SK-N-SH (cell line): ENCODE data around the gene RNF167. TPM values are rescaled to one million over a fixed set of nuclear protein-coding genes. Genes with fewer than 3 reads are reported as not detected.
"Not testable (repeated sequence)": the region's sequence is repeated elsewhere in the genome, so short reads cannot be mapped to it uniquely, and the experiment has no call there.

Experiments used
- CTCF ChIA-PET: fragments of 300-600, 350-600 bp; formaldehyde crosslinking; extraction: SDS; loops from one replicate; lab custom pipeline; 2021; lab: Yijun Ruan, JAX
- POLR2A ChIA-PET: fragments of 350-600 bp; sonication (Branson Sonifier 250); formaldehyde crosslinking; extraction: SDS; loops from one replicate; lab custom pipeline; 2020; ENCODE audit warnings: antibody characterized with exemption, inconsistent platforms; lab: Yijun Ruan, JAX
- DNase-seq: peaks from one replicate; pipeline ENCODE4 v3.0.0; 2012
- H2AFZ ChIP-seq: fragments of 200-600 bp; sonication (generic); 2 replicates; pipeline ENCODE4 v1.8.1; 2016; ENCODE audit warnings: antibody characterized with exemption, mild to moderate bottlenecking, low read depth
- H3F3A ChIP-seq: fragments of 200-600 bp; sonication (generic); replicated peaks from 2 replicates; pipeline ENCODE3; 2016; ENCODE audit warnings: antibody characterized with exemption, mild to moderate bottlenecking; ENCODE audit not compliant: insufficient read depth
- H3K27ac ChIP-seq, 2 experiments: fragments of 200-500 bp in 1 of 2; fragments of 200-600 bp in 1 of 2; sonication (Bioruptor generic) in 1 of 2; sonication (generic), shearing (Covaris generic) in 1 of 2; 2 replicates each; pipeline versions ENCODE4 v1.5.1 to v1.6.1; 2014 to 2016; ENCODE audit warnings: low read depth in 2 of 2, inconsistent platforms in 1 of 2, low read length in 1 of 2, mild to moderate bottlenecking in 1 of 2, mixed read lengths in 1 of 2
- H3K27me3 ChIP-seq: fragments of 200-600 bp; sonication (generic), shearing (Covaris generic); 2 replicates; pipeline ENCODE4 v1.6.1; 2016; ENCODE audit warnings: mixed run types; ENCODE audit not compliant: insufficient read depth
- H3K36me3 ChIP-seq, 2 experiments: fragments of 200-500 bp in 1 of 2; fragments of 200-600 bp in 1 of 2; sonication (Bioruptor generic) in 1 of 2; sonication (generic) in 1 of 2; replicated peaks in 1 of 2; 2 replicates each; pipeline versions ENCODE3 to v1.5.1; 2014 to 2016; ENCODE audit warnings: low read length in 1 of 2, mild to moderate bottlenecking in 1 of 2; ENCODE audit not compliant: insufficient read depth in 2 of 2, control insufficient read depth in 1 of 2
- H3K4me1 ChIP-seq, 2 experiments: fragments of 200-500 bp in 1 of 2; fragments of 200-600 bp in 1 of 2; sonication (Bioruptor generic) in 1 of 2; sonication (generic), shearing (Covaris generic) in 1 of 2; 2 replicates each; pipeline versions ENCODE4 v1.5.1 to v1.6.1; 2014 to 2016; ENCODE audit warnings: low read depth in 1 of 2, low read length in 1 of 2, mixed run types in 1 of 2; ENCODE audit not compliant: insufficient read depth in 2 of 2, control insufficient read depth in 1 of 2
- H3K4me2 ChIP-seq: fragments of 200-600 bp; sonication (generic), shearing (Covaris generic); 2 replicates; pipeline ENCODE4 v1.6.1; 2017; ENCODE audit warnings: mixed run types
- H3K4me3 ChIP-seq, 2 experiments: fragments of 200-500 bp in 1 of 2; fragments of 200-600 bp in 1 of 2; sonication (Bioruptor generic) in 1 of 2; sonication (generic), shearing (Covaris generic) in 1 of 2; 2 replicates each; pipeline versions ENCODE4 v1.5.1 to v1.8.1; 2014 to 2016; ENCODE audit warnings: low read depth in 2 of 2, inconsistent platforms in 1 of 2, low read length in 1 of 2, mild to moderate bottlenecking in 1 of 2, mixed read lengths in 1 of 2, moderate library complexity in 1 of 2
- H3K79me2 ChIP-seq: fragments of 200-600 bp; sonication (generic); 2 replicates; pipeline ENCODE4 v1.8.1; 2017; ENCODE audit warnings: mild to moderate bottlenecking; ENCODE audit not compliant: insufficient read depth
- H3K9ac ChIP-seq: fragments of 200-600 bp; sonication (generic); 2 replicates; pipeline ENCODE4 v1.6.1; 2017; ENCODE audit warnings: mixed run types
- H3K9me2 ChIP-seq: fragments of 200-600 bp; sonication (generic); 2 replicates; pipeline ENCODE4 v1.6.1; 2017; ENCODE audit warnings: mixed run types
- H3K9me3 ChIP-seq: fragments of 200-600 bp; sonication (generic); 2 replicates; pipeline ENCODE4 v1.6.1; 2017; ENCODE audit warnings: mixed run types, mild to moderate bottlenecking, moderate library complexity
- H4K20me1 ChIP-seq: fragments of 200-600 bp; sonication (generic); 2 replicates; pipeline ENCODE4 v1.6.1; 2017; ENCODE audit warnings: mild to moderate bottlenecking, mixed run types; ENCODE audit not compliant: insufficient read depth
- CTCF ChIP-seq: fragments of 200-600 bp; sonication (generic); IDR thresholded peaks from 2 replicates; pipeline ENCODE4 v1.6.1; 2017; ENCODE audit warnings: antibody characterized with exemption, mild to moderate bottlenecking, moderate library complexity
- FOXJ3 ChIP-seq: sonication (generic); formaldehyde crosslinking; IDR thresholded peaks from 2 replicates; pipeline ENCODE4 v1.5.1; 2020; ENCODE audit warnings: mild to moderate bottlenecking, missing genetic modification reagents
- GABPA ChIP-seq: IDR thresholded peaks from 2 replicates; pipeline ENCODE4 v1.4.0; 2012; ENCODE audit warnings: low read depth, mild to moderate bottlenecking
- IRF3 ChIP-seq: fragments of 150-350 bp; IDR thresholded peaks from 2 replicates; pipeline ENCODE4 v1.6.1; 2016; ENCODE audit warnings: mild to moderate bottlenecking, low read depth, low read length
- MEF2A ChIP-seq: IDR thresholded peaks from 2 replicates; pipeline ENCODE4 v1.4.0; 2012; ENCODE audit warnings: low read depth, borderline replicate concordance
- MXI1 ChIP-seq: IDR thresholded peaks from 2 replicates; pipeline ENCODE4 v1.6.1; 2012; ENCODE audit warnings: mild to moderate bottlenecking, low read depth, low read length, improper control_type of control experiment
- NRF1 ChIP-seq: IDR thresholded peaks from 2 replicates; pipeline ENCODE4 v1.6.1; 2012; ENCODE audit warnings: low read depth, mild to moderate bottlenecking, low read length
- PBX3 ChIP-seq: IDR thresholded peaks from 2 replicates; pipeline ENCODE4; 2012
- POLR2AphosphoS5 ChIP-seq: IDR thresholded peaks from 2 replicates; pipeline ENCODE4 v1.6.1; 2012; ENCODE audit warnings: low read depth, low read length
- RAD21 ChIP-seq: IDR thresholded peaks from 2 replicates; pipeline ENCODE4 v1.6.1; 2012; ENCODE audit warnings: mild to moderate bottlenecking, low read length
- SIN3A ChIP-seq: IDR thresholded peaks from 2 replicates; pipeline ENCODE4 v1.6.1; 2012; ENCODE audit warnings: low read depth, mild to moderate bottlenecking, low read length, moderate library complexity, borderline replicate concordance
- SMC3 ChIP-seq: IDR thresholded peaks from 2 replicates; pipeline ENCODE4 v1.6.1; 2012; ENCODE audit warnings: low read depth, low read length, improper control_type of control experiment
- TEAD4 ChIP-seq: IDR thresholded peaks from 2 replicates; pipeline ENCODE4 v1.4.0; 2012; ENCODE audit warnings: mild to moderate bottlenecking, borderline replicate concordance; ENCODE audit not compliant: insufficient read depth
- WGBS: methylation state at CpG from one replicate; pipeline ENCODE4 v1.1.6; 2017; ENCODE audit warnings: low lambda C conversion rate; 5-methylcytosine and 5-hydroxymethylcytosine counted together
- polyA plus RNA-seq, 3 experiments: library from polyadenylated mRNA; depleted of rRNA; stranded (reverse); fragments of >200 nt; gene quantifications; 2 replicates each; pipeline ENCODE4 v1.2.3, GENCODE V29; 2012

Gene RNF167
- polyA plus RNA-seq, 1 of the 3 experiments (the other 2 are of a cell fraction) = 115 TPM

- DNase-seq = peak; percentile 8
- POLR2A ChIA-PET = no interaction called here
- H3K4me2 ChIP-seq = no peak overlapping the region
- CTCF ChIA-PET = interaction anchor here (0.9 to 6.5 kb wide), 11 partner anchors 13 to 200 kb away, joined by 3 to 47 read pairs (median 4); partner anchors contain the start of genes GLTPD2, MED11 and VMO1
- H3K79me2 ChIP-seq = no peaks in the 10 kb centered on the region
- H3K4me3 ChIP-seq = no peak overlapping the region
- no peaks in the 10 kb centered on the region for H3F3A ChIP-seq
- TF ChIP-seq SIN3A = no peak
- TF ChIP-seq PBX3 = no peak
- TF ChIP-seq FOXJ3 (CRISPR knock-in tag) = no peak
- no peak for TF ChIP-seq POLR2AphosphoS5
- no peak for TF ChIP-seq NRF1
- TF ChIP-seq TEAD4 = no peak
- no peak for TF ChIP-seq IRF3
- TF ChIP-seq MEF2A = no peak
- TF ChIP-seq SMC3 = no peak
- H3K36me3 ChIP-seq = peaks cover 0 to 11% of the 10 kb centered on the region in 2 experiments
- no peaks in the 10 kb centered on the region for H3K9me2 ChIP-seq
- peaks cover 0 to 10% of the 10 kb centered on the region in 2 experiments; a peak in 1 of 4 replicates for H3K4me1 ChIP-seq
- H3K27ac ChIP-seq = no peak overlapping the region
- H3K9ac ChIP-seq = no peak overlapping the region
- no peaks in the 10 kb centered on the region for H3K9me3 ChIP-seq
- 80% methylated on average over 8 of the region's 8 CpGs for WGBS
- no peak overlapping the region for H2AFZ ChIP-seq
- H4K20me1 ChIP-seq = no peaks in the 10 kb centered on the region
- H3K27me3 ChIP-seq = no peaks in the 10 kb centered on the region
These were observed 37.5 kb upstream of the RNF167 start for GRCh38 chr17:4902540-4902939.

- Histone ChIP-seq H3K9me2 (no peaks in the 10 kb centered on the region), H3K9ac (no peak within 1 kb of the TSS), H3K4me1 (peaks cover 0 to 12% of the 10 kb centered on the region in 2 experiments; a peak in 1 of 4 replicates), H3K79me2 (no peaks in the 10 kb centered on the region), H4K20me1 (no peaks in the 10 kb centered on the region), H3F3A (no peaks in the 10 kb centered on the region), H3K27ac (no peak within 1 kb of the TSS), H3K9me3 (no peaks in the 10 kb centered on the region), H3K4me3 (peak within 1 kb of the TSS in 1 of 2 experiments; percentile 9; a peak in 1 of 4 replicates), H3K36me3 (peaks cover 0 to 10% of the 10 kb centered on the region in 2 experiments), H2AFZ (no peak within 1 kb of the TSS), H3K27me3 (no peaks in the 10 kb centered on the region), H3K4me2 (no peak within 1 kb of the TSS)
- POLR2A ChIA-PET = no interaction called here
- DNase-seq = peak; percentile 78
- CTCF ChIA-PET = interaction anchor here (0.6 to 6.5 kb wide), 31 partner anchors 9 to 321 kb away, joined by 3 to 47 read pairs (median 4); partner anchors contain the start of genes GLTPD2, MED11, RNF167 and SLC25A11
- TF ChIP-seq RAD21 (peak; percentile 64), SMC3 (peak; percentile 54), MXI1 (peak; percentile 72), CTCF (peak; percentile 82), GABPA (no peak)
- 27% methylated on average over 8 of the region's 10 CpGs for WGBS
These were observed 36.8 kb upstream of the RNF167 start, which contains the start of gene CHRNE for GRCh38 chr17:4903051-4903818. TSS of gene CHRNE (minus strand) at chr17:4903098. CDS start at chr17:4903063, 35 bp downstream.

GRCh38 chr17:4906642-4907041 lies 33.4 kb upstream of the RNF167 start:
- H4K20me1 ChIP-seq, H3K9ac ChIP-seq, H3K4me2 ChIP-seq, DNase-seq, H3K27ac ChIP-seq, H3F3A ChIP-seq, H3K36me3 ChIP-seq, H3K9me3 ChIP-seq, H3K9me2 ChIP-seq, H3K27me3 ChIP-seq, H3K4me3 ChIP-seq, H2AFZ ChIP-seq, H3K79me2 ChIP-seq, POLR2A ChIA-PET: not testable (repeated sequence)
- H3K4me1 ChIP-seq = peaks cover 0 to 21% of the 10 kb centered on the region in 2 experiments; a peak in 1 of 4 replicates
- CTCF ChIA-PET = interaction anchor here (1.6 kb wide), 1 partner anchor 81 kb away, joined by 4 read pairs; the partner anchor contains the start of gene CAMTA2
